Measurements from ENCODE around the gene CEP164.
A peak's percentile ranks its signal among the peaks of the same experiment; 100 is the strongest.

Gene CEP164

DNA sequence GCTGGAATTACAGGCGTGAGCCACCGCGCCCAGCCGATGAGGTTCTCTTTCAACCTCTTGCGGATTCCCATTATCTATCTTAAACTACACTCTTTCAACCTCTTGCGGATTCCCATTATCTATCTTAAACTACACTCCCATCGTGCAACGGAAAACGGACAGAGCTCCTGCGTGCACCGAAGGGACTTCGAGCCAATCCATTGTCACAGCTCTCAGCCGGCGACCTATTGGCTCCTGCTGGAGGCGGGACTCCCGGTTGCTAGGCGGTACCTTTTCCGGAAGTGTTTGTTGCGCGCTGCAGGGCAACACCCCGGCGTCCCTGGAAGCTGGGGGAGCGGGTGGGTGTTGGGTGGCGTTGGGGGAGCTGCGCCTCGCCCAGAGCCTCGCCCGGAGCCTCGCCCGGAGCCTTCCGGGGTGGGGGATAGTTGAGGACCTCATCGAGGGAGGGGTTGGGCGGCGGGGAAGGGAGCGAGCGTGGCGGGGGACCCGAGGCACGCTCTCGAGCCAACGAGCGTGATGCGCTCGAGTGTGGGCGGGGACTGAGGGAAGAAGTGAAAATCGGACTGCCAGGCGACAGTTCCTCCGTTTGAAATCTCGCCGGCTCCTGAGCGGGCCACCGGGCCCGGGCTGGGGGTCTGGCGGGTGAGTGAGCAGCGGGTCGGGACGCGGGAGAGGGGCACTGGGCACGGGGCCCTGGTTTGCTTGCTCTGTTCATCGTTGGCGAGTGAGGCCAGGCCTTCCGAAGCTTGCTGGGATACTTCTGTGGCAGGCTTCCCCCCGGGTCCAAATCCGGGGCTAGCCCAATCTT, at the start of gene CEP164:
Gene CEP164 (plus strand): TSS at position 288 of the 808 bp plus-strand sequence. CDS start 10,733 bp downstream, outside the sequence.
- DNase-seq = peak; percentile 85

DNA sequence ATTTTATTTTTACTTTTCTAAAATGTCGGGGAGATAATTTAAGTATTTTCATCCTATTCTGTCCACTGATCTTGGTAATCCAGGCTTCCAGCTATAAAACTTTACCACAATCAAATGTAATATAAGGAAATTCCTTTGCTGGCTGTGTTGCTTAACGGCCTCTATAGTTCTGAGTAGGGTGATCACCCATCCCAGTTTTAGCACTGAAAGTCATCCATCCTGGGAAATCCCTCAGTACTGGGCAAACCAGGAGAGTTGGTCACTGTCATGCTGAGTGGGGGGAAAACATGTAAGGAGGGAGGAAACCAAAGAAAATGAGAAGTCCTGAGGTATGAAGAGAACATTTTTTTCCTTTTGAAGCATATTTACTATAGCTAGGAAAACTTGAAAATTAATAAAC, 49.3 kb upstream of the CEP164 start:
- DNase-seq = no peak

DNA sequence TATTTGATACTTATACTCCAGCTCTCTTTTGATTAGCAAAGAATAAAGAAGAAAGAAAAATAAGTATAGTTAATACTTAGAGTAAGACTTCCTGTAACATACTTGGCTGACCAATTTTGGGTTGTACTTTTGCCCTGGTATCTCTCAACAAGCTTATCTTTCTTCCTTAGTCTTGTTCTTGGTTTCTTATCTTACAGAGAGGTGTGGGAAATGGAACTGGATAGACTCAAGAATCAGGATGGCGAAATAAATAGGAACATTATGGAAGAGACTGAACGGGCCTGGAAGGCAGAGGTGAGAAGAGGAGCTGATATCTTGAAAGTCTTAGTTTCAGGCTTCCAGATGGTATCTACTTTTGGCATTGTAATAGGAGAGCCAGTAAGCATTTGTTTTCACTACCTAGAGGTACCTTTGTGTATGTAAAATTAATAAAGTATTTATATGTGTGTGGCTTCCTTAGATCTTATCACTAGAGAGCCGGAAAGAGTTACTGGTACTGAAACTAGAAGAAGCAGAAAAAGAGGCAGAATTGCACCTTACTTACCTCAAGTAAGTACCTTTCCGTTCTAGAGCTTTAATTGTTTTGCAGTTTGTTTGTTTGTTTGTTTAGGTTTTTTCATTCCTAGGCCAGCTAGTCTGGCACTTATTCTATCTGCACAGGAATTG, 47.8 kb upstream of the CEP164 start:
- no peak for DNase-seq

DNA sequence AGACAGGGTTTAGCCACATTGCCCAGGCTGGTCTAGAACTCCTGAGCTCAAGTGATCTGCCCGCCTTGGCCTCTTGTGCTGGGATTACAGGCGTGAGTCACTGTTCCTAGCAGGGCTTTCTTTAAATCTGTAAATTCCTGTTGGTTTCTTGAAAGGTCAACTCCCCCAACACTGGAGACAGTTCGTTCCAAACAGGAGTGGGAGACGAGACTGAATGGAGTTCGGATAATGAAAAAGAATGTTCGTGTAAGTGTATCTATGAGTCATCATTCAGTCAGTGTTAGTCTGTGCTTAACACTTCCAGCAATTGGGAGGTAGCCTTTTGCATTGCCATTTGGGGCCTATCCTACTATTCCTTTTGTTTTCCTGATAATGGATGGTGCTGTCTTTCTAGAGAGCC, 46.5 kb upstream of the CEP164 start:
- no peak for DNase-seq

DNA sequence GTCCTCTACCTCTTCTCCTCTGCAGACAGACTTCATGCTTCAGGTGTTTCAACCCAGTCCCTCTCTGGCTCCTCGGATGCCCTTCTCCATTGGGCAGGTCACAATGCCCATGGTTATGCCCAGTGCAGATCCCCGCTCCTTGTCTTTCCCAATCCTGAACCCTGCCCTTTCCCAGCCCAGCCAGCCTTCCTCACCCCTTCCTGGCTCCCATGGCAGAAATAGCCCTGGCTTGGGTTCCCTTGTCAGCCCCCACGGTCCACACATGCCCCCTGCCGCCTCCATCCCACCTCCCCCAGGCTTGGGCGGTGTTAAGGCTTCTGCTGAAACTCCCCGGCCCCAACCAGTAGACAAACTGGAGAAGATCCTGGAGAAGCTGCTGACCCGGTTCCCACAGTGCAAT, 45.8 kb upstream of the CEP164 start:
- no peak for DNase-seq

DNA sequence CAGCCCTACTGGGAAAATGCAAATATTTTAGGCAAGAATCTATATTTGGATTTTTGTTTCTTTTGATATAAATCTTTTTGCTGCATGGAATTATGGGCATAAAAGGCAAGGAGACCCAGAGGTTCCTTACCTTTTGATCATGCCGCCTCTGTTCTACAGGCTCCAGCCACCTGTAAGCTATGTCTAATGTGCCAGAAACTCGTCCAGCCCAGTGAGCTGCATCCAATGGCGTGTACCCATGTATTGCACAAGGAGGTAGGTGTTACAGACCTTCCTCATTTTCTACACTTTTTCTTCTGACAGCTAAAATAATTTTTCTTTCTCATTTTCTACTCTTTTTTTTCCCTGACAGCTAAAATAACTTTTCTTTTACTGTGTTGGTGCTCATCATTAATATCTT, 44.7 kb upstream of the CEP164 start:
- no peak for DNase-seq

DNA sequence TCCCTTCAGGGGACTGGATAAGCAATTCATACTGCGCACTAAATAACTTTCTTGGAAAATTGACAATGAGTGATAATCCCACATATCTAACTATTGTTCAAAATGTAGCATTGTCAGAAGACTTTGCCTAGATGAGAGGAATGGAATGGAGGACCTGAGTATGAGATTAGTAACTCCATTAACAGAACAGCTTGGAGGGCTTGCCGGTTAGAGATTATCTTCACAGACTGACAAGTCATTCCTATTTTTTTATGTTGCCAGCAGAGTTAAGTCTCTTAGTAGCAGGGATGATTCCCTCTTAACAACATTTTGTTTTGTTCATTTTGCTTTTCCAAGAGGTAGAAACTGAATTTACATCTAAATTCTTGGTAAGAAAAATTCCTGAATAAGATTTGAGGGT, 43.6 kb upstream of the CEP164 start:
- DNase-seq = no peak

DNA sequence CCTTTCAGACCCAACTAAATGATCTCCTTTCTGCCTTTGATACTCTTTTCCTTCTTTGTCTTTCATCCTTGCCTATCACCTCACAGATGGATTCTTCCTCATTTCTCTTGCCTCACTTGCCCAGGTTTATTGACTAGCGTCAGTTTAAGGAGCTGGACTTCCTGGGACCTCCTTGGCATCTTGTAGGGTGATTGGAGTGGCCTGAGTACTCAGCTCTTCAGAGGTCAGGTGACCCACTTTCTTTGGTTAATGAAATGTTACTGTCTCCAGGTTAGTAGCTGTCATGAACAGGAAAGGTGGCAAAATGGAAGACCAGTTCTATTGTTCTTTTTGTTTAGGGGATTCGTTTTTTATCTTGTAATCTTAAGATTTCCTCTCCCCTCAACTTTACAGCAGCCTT, 41.1 kb upstream of the CEP164 start:
- no peak for DNase-seq

DNA sequence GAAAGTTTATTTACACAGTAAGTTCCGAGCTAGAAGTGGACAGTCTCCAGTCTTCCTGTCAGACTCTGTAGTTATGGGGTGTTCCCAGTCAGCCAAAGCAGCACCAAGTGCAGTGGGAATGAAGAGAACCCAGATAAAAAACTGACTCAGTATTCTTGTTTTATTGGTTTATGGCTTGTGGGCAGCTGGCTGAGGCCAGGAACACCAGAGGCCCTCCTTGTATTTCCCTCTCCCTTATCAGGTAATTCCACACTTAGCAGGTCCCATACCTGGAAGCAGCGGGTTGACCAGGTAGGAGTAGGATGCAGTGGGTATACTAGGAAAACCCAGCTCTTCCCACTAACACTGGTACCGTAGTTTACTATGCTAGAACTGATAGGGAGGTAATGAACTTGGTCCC, 40.0 kb upstream of the CEP164 start:
- no peak for DNase-seq

DNA sequence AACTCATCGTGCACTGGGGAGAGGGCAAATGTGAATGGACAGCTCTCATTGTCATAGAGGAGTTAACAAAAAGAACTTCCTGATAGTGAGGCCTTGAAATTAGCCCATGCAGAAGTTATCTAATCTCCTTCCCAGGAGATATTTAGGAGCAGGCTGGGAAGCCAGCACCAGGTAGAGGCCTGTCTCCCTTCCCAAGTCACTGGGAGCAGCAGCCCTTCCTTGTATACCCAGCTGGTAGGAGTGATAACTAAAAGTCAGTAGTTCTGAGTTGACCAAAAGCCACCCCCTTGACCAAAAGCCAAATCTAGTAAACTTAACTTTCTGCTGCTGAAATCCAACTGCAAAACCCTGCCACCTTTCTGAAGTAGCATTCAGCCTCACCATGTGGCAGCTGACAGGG, 37.9 kb upstream of the CEP164 start:
- DNase-seq = no peak

DNA sequence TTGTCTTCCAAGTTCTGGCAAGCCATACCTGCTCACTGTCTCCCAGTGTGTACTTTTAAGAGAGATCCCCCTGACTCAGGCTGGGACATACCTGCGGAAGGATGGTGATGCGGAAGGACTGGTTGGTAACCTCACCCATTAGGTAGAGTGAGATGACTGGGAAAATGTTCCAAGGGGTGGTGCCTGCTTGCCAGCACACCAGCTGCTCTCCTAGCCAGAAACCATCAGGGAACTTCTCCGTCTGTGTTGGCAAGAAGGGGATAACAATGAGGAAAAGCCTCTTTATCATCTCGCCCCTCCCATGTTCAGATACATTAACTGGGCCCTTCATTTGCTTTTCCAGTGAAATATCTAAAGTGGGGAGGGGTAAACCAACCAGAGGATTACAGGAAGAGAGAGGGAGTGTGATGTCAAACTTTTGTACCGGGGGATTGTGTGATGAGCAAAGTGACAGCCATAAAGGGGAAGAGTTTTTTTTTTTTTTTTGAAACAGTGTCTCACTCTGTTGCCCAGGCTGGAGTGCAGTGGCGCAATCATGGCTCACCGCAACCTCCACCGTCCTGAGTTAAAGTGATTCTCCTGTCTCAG, 36.8 kb upstream of the CEP164 start, which contains the start of gene BACE1-AS:
Gene BACE1-AS (plus strand): TSS at position 538 of the 588 bp plus-strand sequence.
- no peak for DNase-seq

DNA sequence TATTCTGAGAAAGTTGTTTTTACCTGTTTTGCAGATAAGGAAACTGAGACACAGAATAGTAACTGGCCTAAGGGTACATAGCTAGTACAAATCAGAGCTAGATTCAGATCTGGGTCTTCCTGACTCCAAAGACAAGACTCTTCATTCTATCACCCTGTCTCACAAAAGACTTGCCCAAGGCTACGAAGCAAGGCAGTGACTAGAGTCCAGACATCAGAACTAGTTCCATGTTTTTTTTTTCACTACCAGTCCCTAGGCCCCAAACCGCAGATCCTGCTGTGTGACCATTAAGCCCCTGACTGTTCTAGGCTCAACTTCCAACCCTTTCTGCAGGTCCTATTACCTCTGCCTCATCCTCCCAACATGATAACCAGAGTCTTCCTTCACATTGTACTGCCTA, 35.0 kb upstream of the CEP164 start:
- DNase-seq = no peak

DNA sequence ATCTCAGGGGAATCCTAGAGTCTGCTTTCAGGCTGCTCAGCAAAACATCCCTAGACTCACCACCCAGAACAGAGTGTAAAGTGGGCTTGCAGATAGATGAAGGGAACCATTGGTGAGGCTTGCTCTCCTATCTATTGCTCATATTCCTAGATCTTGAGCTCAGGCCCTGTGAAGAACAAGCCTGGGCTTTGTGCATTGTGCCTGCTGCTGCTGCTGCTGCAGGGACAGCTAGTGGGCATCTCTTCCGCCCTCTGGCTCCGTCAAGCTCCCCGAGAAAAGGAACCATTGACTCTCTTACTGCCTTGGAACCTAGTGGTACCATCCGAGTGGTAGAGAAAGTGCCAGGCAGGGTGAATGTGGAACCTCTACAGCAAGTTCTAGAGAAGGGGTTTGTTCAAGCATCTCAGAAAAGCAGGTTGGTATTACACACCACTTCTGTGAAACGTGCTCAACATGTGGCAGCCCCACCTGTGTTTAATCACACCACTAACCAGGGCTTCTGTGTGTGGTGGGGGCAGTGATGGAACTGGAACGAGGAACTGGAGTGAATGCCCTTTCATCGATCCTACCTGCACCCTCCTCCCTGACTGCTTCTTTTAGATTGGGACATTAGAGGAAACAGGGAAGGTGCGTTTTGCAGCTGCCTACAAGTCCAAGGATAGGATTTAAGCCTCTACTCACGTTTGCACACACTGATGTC, 32.1 kb upstream of the CEP164 start:
- DNase-seq = no peak

DNA sequence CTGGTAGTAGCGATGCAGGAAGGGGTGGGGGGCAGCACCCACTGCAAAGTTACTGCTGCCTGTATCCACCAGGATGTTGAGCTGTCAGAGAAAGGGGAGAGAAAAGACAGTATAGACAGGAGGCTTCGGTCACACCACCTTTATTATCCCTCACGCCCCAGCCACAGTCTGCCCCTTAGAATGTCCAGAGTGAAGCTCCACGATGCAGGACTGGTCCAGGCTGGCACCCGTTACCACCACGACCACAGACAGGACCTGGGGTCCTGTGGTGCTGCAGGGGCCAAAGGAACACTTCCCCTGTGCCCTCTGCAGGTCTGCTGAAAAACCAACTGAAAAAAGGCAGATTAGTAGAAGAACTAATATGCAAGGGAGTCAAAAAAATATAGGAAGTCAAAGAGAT, 30.8 kb upstream of the CEP164 start:
- DNase-seq = no peak

DNA sequence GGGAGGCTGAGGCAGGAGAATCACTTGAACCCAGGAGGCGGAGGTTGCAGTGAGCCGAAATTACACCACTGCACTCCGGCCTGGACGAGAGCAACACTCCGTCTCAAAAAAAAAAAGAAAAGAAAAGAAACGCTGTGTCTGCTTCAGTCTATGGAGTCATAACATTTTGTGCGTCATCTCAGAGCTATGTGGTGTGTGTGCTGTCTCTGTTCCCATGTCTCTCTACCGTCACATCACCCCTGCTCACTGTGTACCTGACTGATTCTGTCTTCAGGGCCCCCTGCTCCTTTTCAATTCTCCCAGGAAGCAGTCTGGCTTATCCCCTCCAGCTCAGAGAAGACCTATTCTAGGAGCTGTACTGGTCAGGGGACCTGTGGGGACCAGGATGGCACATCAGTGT, 29.5 kb upstream of the CEP164 start:
- DNase-seq = no peak

DNA sequence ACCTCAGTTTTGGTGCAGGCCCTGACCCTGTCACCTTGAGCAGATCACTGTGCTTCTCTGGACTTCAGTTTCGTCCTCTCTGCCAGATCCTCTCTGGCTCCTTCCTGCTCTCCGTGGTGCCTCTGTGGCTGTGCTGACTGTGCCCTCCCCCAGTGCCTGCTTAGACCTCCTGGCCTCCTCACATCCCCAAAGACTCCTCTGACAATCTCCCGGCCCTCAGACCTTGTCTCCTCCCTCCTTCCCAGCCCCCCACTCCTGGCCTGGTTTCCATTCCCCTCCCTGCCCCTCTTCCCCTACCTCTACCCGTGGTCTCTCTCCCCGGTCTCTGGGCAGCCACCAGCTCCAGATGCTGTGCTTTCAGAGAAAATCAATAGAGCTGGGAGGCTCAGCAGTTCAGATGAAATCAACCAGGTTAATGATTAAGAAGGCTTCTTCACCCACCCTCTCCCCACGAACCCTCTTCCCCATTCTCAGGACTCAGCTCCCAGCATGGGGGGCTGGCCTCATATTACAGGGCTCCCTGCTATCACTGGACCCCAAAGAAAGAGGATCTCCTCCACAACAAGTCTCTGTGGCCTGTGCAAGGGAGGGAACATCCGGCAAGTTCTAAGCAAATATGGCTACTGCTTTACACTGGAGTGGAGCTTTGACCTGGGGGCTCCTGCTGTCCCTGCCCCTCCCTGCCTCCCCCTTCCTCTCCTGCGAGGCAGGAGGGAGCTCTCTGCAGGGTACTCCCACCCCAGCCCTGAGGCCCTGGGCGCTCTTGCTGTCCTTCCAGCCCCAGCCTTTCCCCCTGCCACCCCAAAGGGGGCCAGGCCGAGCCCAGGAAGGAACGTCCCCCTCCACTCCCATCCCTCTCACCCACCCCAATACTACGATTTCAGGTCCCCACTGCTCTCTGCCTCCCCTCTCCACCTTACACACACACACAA, 28.0 kb upstream of the CEP164 start:
- no peak for DNase-seq

DNA sequence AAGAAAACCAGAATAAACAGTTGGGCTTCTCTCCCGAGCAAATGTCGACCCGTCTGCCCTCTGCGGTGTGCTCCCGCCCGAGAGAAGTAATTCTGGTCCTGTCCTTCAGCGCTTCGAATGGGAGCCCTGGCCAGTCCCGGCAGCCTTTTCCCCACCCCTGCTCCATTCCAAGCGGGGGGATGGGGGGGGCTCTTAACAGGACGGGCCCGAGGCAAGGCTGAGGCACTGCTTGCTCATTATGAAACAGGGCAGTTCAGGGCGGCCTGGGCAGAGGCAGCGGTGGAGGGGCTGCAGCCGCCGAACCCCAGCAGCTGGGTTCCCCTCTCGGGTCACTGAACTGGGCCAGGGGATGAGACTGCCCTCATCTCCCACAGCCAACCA, 27.4 kb upstream of the CEP164 start:
- no peak for DNase-seq

DNA sequence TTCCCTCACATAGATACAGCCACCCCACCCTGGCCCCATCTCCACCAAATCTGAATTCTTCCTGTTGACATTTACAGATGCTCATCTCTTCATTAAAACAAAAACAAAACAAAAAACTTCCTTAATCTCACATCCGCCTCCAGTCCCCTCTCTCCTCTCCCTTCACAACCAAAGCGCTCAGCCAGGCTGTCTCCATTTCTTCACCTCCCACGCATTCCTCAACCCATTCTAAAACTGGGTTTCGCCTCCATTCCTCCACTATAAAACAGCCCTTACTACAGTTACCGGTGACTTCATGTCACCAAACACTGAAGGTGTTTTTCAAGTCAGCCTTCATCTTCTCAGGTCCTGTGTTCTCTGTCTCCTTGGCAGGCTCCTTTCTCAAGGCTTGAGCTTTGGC, 26.9 kb upstream of the CEP164 start:
- no peak for DNase-seq

DNA sequence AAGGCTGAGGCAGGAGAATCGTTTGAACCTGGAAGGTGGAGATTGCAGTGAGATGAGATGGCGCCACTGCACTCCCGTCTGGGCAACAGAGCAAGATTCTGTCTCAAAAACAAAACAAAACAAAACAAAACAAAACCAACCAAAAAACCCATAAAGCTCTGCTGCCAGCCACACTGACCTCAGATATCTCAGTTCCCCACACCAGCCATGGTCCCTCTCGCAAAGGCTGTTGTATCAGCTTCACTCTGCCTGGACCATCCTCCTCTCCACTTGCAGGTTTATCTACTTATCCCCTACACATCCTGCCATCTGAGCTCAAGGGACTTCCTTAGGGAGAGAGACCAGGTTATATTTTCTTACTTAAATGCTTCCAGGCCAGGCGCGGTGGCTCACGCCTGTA, 25.4 kb upstream of the CEP164 start:
- no peak for DNase-seq

DNA sequence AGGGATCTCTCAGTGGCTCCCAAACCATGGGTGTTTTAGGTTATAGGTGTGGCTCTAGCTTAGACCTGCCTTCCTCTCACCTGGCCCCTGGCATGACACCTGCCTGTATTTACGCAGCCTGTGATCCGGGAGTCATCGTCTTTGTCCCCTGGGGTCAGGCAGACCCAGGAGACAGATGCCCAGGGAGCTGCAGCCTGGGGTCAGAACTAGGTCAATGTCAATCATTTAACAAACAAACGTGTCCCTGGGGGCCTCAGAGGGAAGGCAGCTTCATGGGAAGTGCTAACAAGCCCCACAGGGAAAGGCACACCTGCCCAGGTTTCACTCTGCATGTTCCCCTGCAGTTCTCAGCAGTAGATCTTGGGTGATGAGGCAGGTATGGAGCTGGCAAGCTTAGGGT, 24.6 kb upstream of the CEP164 start:
- DNase-seq = no peak

DNA sequence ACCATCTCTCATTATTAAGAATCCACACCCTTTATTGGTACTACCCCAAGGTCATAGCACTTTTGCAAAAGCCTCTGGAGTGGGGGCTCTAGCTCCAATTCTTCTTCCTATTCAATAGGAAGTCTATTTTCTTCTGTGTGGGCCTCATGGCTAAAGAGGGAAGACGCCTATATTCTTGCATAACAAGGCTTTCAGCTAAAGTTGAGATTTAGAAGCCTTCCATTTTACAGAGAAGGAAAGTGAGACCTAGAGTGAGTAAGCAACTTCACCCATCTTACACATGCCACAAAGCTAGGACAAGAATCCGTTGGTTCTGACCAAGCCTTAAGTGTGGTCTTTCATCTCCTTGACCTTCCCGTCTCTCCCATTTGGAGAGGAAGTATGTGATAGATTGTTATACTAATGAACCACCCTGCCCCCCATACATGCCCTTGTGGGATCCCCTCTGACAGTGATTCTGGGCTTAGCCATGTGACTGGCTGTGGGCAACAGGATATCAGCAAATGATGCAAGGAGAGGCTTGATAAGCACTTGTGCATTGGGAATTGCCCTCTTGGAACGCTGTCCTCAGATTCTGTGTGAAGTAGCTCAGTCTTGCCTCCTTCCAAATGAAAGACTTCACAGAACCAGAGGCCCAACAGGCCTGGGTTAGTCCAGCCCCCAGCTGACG, 23.9 kb upstream of the CEP164 start:
- DNase-seq = no peak

DNA sequence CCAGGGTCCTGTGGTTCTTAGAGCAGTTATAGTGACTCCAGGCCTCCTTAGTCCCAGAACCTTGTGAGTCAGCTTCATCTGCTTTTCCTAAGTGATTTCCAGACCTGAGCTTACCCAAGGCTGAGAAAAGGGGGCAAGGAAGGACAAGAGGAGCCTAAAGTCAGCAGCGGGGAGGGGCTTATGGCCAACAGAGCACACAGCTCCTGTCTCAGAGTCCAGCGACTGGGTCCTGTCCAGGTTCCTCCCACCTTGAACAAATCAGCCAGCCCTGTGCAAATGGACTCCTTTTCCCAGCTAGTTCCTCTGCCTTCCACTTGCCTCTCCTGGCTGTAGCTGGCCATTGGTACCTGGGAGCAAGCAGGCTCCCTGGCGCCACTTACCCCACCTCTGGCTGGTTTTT, 22.5 kb upstream of the CEP164 start:
- DNase-seq = no peak
